Activated CD4-positive, CD25-positive, alpha-beta regulatory T cell (primary cell): ENCODE measurements around the gene SAP30BP.
A peak's percentile ranks its signal among the peaks of the same experiment; 100 is the strongest.

Experiments
- DNase-seq, 4 experiments: peaks; one replicate each; lab custom pipeline; 2025; lab: John Stamatoyannopoulos, UW

The SAP30BP gene

GRCh38 chr17:75666959-75667790 lies at the start of gene SAP30BP, which contains the start of gene RECQL5:
TSS of gene SAP30BP (plus strand) at chr17:75667338. CDS start at chr17:75667373, 35 bp downstream.
TSS of gene RECQL5 (minus strand) at chr17:75667154. CDS start at chr17:75666557, 597 bp downstream.
- peak; percentile 92 to 97 (median 94) for DNase-seq

- no peak for DNase-seq
These were observed 49.5 kb upstream of the SAP30BP start for GRCh38 chr17:75617675-75618074.

GRCh38 chr17:75619506-75620431 lies 47.4 kb upstream of the SAP30BP start:
- no peak for DNase-seq

GRCh38 chr17:75621489-75621888 lies 45.6 kb upstream of the SAP30BP start:
- no peak for DNase-seq

- no peak for DNase-seq
These were observed 45.1 kb upstream of the SAP30BP start for GRCh38 chr17:75622076-75622475.

- DNase-seq = no peak
These were observed 44.3 kb upstream of the SAP30BP start for GRCh38 chr17:75622771-75623273.

- DNase-seq = no peak
These were observed 43.8 kb upstream of the SAP30BP start for GRCh38 chr17:75623386-75623785.

GRCh38 chr17:75624021-75624420 lies 43.1 kb upstream of the SAP30BP start:
- no peak for DNase-seq

- DNase-seq = no peak
These were observed 42.3 kb upstream of the SAP30BP start for GRCh38 chr17:75624714-75625345.

GRCh38 chr17:75625813-75626486 lies 41.2 kb upstream of the SAP30BP start:
- DNase-seq = no peak

GRCh38 chr17:75626496-75627038 lies 40.6 kb upstream of the SAP30BP start:
- DNase-seq = no peak

GRCh38 chr17:75627094-75627493 lies 40.0 kb upstream of the SAP30BP start:
- DNase-seq = no peak

GRCh38 chr17:75628425-75628824 lies 38.7 kb upstream of the SAP30BP start:
- DNase-seq = no peak

- no peak for DNase-seq
These were observed 38.0 kb upstream of the SAP30BP start for GRCh38 chr17:75629157-75629556.

- no peak for DNase-seq
These were observed 36.8 kb upstream of the SAP30BP start for GRCh38 chr17:75630071-75630917.

GRCh38 chr17:75631353-75631752 lies 35.8 kb upstream of the SAP30BP start:
- no peak for DNase-seq

- no peak for DNase-seq
These were observed 34.7 kb upstream of the SAP30BP start for GRCh38 chr17:75632428-75632827.

- peak; percentile 72 to 81 (median 76) for DNase-seq
These were observed 34.2 kb upstream of the SAP30BP start, which contains the start of gene SMIM5 for GRCh38 chr17:75632863-75633485. TSS of gene SMIM5 (plus strand) at chr17:75633434. CDS start at chr17:75640202, 6,768 bp downstream.
